WTC11 (cell line): ENCODE data around the gene GALNTL6. TPM values are rescaled to one million over a fixed set of nuclear protein-coding genes. Genes with fewer than 3 reads are reported as not detected.

Experiments used
- ATAC-seq: fragments of 200-7000 bp; cut with Tn5 transposase; 2 replicates; pipeline ENCODE4 v1.10.0; 2021; ENCODE audit warnings: mild to moderate bottlenecking, moderate library complexity
- CTCF ChIA-PET: fragments of 300-600 bp; sonication (Branson Sonifier 250); formaldehyde crosslinking; loops from one replicate; lab custom pipeline; 2021; ENCODE audit warnings: antibody characterized with exemption; lab: Charles Lee
- POLR2A ChIA-PET: fragments of 350-600 bp; sonication (Branson Sonifier 250); formaldehyde crosslinking; loops from one replicate; lab custom pipeline; 2021; ENCODE audit warnings: antibody characterized with exemption; lab: Charles Lee
- DNase-seq: peaks from one replicate; pipeline ENCODE4 v3.0.0; 2021; ENCODE audit warnings: low spot score
- H3K27ac Mint-ChIP-seq: 2 replicates; pipeline ENCODE4 v1.8.0; 2021; ENCODE audit warnings: mixed read lengths
- H3K27me3 Mint-ChIP-seq: 2 replicates; pipeline ENCODE4 v1.8.0; 2021; ENCODE audit warnings: low read depth, mild to moderate bottlenecking, moderate library complexity, mixed read lengths
- H3K36me3 Mint-ChIP-seq: 2 replicates; pipeline ENCODE4 v1.8.0; 2021; ENCODE audit warnings: mixed read lengths
- H3K4me1 Mint-ChIP-seq: 2 replicates; pipeline ENCODE4 v1.8.0; 2022; ENCODE audit warnings: mixed read lengths
- H3K4me3 Mint-ChIP-seq: 2 replicates; pipeline ENCODE4 v1.8.0; 2021; ENCODE audit warnings: mild to moderate bottlenecking, moderate library complexity, mixed read lengths
- H3K9me3 Mint-ChIP-seq: 2 replicates; pipeline ENCODE4 v1.8.0; 2021; ENCODE audit warnings: mixed read lengths
- CREB1 ChIP-seq: sonication (generic); formaldehyde crosslinking; IDR thresholded peaks from 2 replicates; pipeline ENCODE4 v1.8.0; 2023; ENCODE audit warnings: mild to moderate bottlenecking, missing genetic modification reagents
- ELF4 ChIP-seq: sonication (generic); formaldehyde crosslinking; IDR thresholded peaks from 2 replicates; pipeline ENCODE4 v1.8.1; 2022; ENCODE audit warnings: low read depth, mild to moderate bottlenecking, moderate library complexity, missing genetic modification reagents
- ETV6 ChIP-seq: sonication (generic); formaldehyde crosslinking; IDR thresholded peaks from 2 replicates; pipeline ENCODE4 v1.8.1; 2022; ENCODE audit warnings: mild to moderate bottlenecking, missing genetic modification reagents
- FOXJ3 ChIP-seq: sonication (generic); formaldehyde crosslinking; IDR thresholded peaks from 2 replicates; pipeline ENCODE4 v1.9.0; 2021; ENCODE audit warnings: missing genetic modification reagents, mild to moderate bottlenecking, borderline replicate concordance
- FOXK1 ChIP-seq: sonication (generic); formaldehyde crosslinking; IDR thresholded peaks from 2 replicates; pipeline ENCODE4 v1.8.0; 2022; ENCODE audit warnings: mild to moderate bottlenecking, moderate library complexity, missing genetic modification reagents
- FOXP1 ChIP-seq: sonication (generic); formaldehyde crosslinking; IDR thresholded peaks from 2 replicates; pipeline ENCODE4 v1.8.0; 2022; ENCODE audit warnings: missing genetic modification reagents, mild to moderate bottlenecking, moderate library complexity, borderline replicate concordance
- GTF2I ChIP-seq: fragments of 250-450 bp; sonication (Bioruptor Pico); conservative IDR thresholded peaks from 2 replicates; pipeline ENCODE4 v1.4.0; 2021; ENCODE audit warnings: mild to moderate bottlenecking
- JUN ChIP-seq: sonication (generic); formaldehyde crosslinking; IDR thresholded peaks from 2 replicates; pipeline ENCODE4 v1.8.0; 2023; ENCODE audit warnings: mild to moderate bottlenecking, missing genetic modification reagents
- NFATC4 ChIP-seq: fragments of 250-450 bp; sonication (Bioruptor Pico); IDR thresholded peaks from 2 replicates; pipeline ENCODE4 v1.9.0; 2021; ENCODE audit warnings: mild to moderate bottlenecking
- NFE2L1 ChIP-seq: sonication (generic); formaldehyde crosslinking; IDR thresholded peaks from 2 replicates; pipeline ENCODE4 v1.8.1; 2023; ENCODE audit warnings: missing genetic modification reagents
- NFYB ChIP-seq: sonication (generic); formaldehyde crosslinking; conservative IDR thresholded peaks from 2 replicates; pipeline ENCODE4 v1.8.0; 2022; ENCODE audit warnings: low read depth, missing genetic modification reagents
- PRRX2 ChIP-seq: fragments of 250-450 bp; sonication (Bioruptor Pico); IDR thresholded peaks from 2 replicates; pipeline ENCODE4 v1.8.0; 2021; ENCODE audit warnings: mild to moderate bottlenecking
- SP1 ChIP-seq: sonication (generic); formaldehyde crosslinking; conservative IDR thresholded peaks from 2 replicates; pipeline ENCODE4 v1.8.1; 2022; ENCODE audit warnings: missing genetic modification reagents
- TCF7 ChIP-seq: sonication (generic); formaldehyde crosslinking; IDR thresholded peaks from 2 replicates; pipeline ENCODE4 v1.8.0; 2022; ENCODE audit warnings: mild to moderate bottlenecking, low read depth, missing genetic modification reagents, moderate library complexity
- TEAD1 ChIP-seq: sonication (generic); formaldehyde crosslinking; IDR thresholded peaks from 2 replicates; pipeline ENCODE4 v1.8.0; 2022; ENCODE audit warnings: mild to moderate bottlenecking, missing genetic modification reagents
- ZNF396 ChIP-seq: fragments of 250-450 bp; sonication (Bioruptor Pico); IDR thresholded peaks from 2 replicates; pipeline ENCODE4 v1.8.0; 2021; ENCODE audit warnings: mild to moderate bottlenecking, moderate library complexity, borderline replicate concordance
- ZNF671 ChIP-seq: fragments of 250-450 bp; sonication (Bioruptor Pico); IDR thresholded peaks from 2 replicates; pipeline ENCODE4 v1.8.0; 2021; ENCODE audit warnings: mild to moderate bottlenecking
- total RNA-seq: library from RNA; stranded (reverse); gene quantifications from 3 replicates; pipeline ENCODE4 v1.2.3, GENCODE V29; 2021
- TF ChIP-seq, protein P1 (sequence below): sonication (generic); formaldehyde crosslinking; IDR thresholded peaks from 2 replicates; pipeline ENCODE4 v1.8.0; 2022; ENCODE audit warnings: mild to moderate bottlenecking, missing genetic modification reagents
- TF ChIP-seq, protein P2 (sequence below): fragments of 250-450 bp; sonication (Bioruptor Pico); IDR thresholded peaks from 2 replicates; pipeline ENCODE4 v2.1.2; 2022; ENCODE audit warnings: mild to moderate bottlenecking, moderate library complexity
- TF ChIP-seq, protein P3 (sequence below): sonication (generic); formaldehyde crosslinking; IDR thresholded peaks from 2 replicates; pipeline ENCODE4 v1.8.0; 2022; ENCODE audit warnings: mild to moderate bottlenecking, missing genetic modification reagents
- TF ChIP-seq, protein P4 (sequence below): sonication (generic); formaldehyde crosslinking; IDR thresholded peaks from 2 replicates; pipeline ENCODE4 v1.8.0; 2023; ENCODE audit warnings: mild to moderate bottlenecking, missing genetic modification reagents
- TF ChIP-seq, protein P5 (sequence below): fragments of 250-450 bp; sonication (Bioruptor Pico); conservative IDR thresholded peaks from 2 replicates; pipeline ENCODE4 v1.9.0; 2021; ENCODE audit warnings: mild to moderate bottlenecking
- TF ChIP-seq, protein P6 (sequence below): sonication (generic); formaldehyde crosslinking; IDR thresholded peaks from 2 replicates; pipeline ENCODE4 v1.8.1; 2023; ENCODE audit warnings: mild to moderate bottlenecking, missing genetic modification reagents, moderate library complexity
- TF ChIP-seq, protein P7 (sequence below): sonication (generic); formaldehyde crosslinking; IDR thresholded peaks from 2 replicates; pipeline ENCODE4 v1.8.1; 2023; ENCODE audit warnings: mild to moderate bottlenecking, moderate library complexity, missing genetic modification reagents

GALNTL6 gene
- total RNA-seq, 1 experiment from 2014 or later: 0.24 TPM

DNA sequence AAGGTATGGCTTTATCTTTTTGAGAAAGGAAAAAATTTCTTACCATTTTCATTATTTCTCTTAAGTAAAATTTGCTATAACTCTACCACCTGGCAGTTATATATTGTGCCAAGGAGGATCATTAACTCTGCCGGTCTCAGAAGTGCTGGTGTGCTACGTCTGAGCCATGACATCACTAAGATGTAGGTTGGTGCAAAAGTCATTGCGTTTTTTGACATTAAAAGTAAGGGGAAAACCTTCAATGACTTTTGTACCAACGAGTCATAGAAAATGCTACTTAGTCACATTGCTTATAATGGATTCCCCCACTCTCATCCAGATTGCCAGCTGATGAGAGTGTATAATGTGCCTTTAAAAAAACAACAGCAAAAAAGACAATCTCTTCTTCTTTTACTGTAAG lies 786.4 kb downstream of the GALNTL6 start:
- TF ChIP-seq TEAD1 (no peak), SP1 (CRISPR knock-in tag) (no peak), ZNF671 (CRISPR knock-in tag) (no peak), NFATC4 (CRISPR knock-in tag) (no peak), JUN (CRISPR knock-in tag) (no peak), NFYB (no peak), FOXP1 (no peak), CREB1 (CRISPR knock-in tag) (no peak), GTF2I (CRISPR knock-in tag) (no peak), ELF4 (no peak), FOXJ3 (no peak), ETV6 (CRISPR knock-in tag) (no peak), ZNF396 (no peak)
- TF ChIP-seq, protein P1, sequence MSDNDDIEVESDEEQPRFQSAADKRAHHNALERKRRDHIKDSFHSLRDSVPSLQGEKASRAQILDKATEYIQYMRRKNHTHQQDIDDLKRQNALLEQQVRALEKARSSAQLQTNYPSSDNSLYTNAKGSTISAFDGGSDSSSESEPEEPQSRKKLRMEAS (CRISPR knock-in tag): no peak
- TF ChIP-seq, protein P2, sequence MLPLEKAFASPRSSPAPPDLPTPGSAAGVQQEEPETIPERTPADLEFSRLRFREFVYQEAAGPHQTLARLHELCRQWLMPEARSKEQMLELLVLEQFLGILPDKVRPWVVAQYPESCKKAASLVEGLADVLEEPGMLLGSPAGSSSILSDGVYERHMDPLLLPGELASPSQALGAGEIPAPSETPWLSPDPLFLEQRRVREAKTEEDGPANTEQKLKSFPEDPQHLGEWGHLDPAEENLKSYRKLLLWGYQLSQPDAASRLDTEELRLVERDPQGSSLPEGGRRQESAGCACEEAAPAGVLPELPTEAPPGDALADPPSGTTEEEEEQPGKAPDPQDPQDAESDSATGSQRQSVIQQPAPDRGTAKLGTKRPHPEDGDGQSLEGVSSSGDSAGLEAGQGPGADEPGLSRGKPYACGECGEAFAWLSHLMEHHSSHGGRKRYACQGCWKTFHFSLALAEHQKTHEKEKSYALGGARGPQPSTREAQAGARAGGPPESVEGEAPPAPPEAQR (CRISPR knock-in tag): no peak
- TF ChIP-seq, protein P3, sequence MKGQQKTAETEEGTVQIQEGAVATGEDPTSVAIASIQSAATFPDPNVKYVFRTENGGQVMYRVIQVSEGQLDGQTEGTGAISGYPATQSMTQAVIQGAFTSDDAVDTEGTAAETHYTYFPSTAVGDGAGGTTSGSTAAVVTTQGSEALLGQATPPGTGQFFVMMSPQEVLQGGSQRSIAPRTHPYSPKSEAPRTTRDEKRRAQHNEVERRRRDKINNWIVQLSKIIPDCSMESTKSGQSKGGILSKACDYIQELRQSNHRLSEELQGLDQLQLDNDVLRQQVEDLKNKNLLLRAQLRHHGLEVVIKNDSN (CRISPR knock-in tag): no peak
- TF ChIP-seq, protein P4, sequence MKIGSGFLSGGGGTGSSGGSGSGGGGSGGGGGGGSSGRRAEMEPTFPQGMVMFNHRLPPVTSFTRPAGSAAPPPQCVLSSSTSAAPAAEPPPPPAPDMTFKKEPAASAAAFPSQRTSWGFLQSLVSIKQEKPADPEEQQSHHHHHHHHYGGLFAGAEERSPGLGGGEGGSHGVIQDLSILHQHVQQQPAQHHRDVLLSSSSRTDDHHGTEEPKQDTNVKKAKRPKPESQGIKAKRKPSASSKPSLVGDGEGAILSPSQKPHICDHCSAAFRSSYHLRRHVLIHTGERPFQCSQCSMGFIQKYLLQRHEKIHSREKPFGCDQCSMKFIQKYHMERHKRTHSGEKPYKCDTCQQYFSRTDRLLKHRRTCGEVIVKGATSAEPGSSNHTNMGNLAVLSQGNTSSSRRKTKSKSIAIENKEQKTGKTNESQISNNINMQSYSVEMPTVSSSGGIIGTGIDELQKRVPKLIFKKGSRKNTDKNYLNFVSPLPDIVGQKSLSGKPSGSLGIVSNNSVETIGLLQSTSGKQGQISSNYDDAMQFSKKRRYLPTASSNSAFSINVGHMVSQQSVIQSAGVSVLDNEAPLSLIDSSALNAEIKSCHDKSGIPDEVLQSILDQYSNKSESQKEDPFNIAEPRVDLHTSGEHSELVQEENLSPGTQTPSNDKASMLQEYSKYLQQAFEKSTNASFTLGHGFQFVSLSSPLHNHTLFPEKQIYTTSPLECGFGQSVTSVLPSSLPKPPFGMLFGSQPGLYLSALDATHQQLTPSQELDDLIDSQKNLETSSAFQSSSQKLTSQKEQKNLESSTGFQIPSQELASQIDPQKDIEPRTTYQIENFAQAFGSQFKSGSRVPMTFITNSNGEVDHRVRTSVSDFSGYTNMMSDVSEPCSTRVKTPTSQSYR (CRISPR knock-in tag): no peak
- TF ChIP-seq, protein P5, sequence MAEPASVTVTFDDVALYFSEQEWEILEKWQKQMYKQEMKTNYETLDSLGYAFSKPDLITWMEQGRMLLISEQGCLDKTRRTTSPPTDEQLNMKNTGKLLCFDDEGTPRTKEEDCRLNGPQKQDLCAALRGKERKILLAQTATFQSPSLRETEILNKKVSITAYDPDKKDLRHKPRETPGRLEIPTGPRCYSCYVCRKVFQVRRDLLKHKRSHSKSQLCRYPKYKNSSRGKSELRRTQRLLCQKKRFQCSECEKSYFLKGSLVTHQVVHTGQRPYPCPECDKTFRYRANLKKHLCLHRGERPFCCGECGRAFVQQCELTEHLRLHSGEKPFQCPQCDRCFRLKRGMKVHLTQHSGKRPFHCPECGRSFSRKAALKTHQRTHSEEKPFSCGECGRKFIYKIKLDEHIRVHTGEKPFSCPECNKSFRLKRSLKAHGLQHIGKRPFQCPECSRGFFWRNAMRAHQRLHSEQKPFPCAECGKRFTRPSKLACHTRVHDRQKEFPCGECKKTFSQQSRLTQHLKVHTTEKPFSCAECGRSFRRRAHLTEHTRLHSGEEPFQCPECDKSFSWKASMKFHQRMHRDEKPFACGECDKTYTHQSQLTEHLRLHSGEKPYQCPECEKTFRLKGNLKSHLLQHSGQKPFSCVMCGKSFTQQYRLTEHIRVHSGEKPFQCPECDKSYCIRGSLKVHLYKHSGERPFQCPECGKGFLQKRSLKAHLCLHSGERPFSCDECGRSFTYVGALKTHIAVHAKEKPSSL: no peak
- TF ChIP-seq, protein P6, sequence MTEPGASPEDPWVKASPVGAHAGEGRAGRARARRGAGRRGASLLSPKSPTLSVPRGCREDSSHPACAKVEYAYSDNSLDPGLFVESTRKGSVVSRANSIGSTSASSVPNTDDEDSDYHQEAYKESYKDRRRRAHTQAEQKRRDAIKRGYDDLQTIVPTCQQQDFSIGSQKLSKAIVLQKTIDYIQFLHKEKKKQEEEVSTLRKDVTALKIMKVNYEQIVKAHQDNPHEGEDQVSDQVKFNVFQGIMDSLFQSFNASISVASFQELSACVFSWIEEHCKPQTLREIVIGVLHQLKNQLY: no peak
- TF ChIP-seq, all 79 proteins: peak for 0
- no peak for ATAC-seq
- DNase-seq: no peak
- Mint-ChIP-seq H3K27ac (no peak overlapping the region), H3K27me3 (no peaks in the 10 kb centered on the region), H3K9me3 (no peaks in the 10 kb centered on the region), H3K4me1 (peaks cover 8% of the 10 kb centered on the region), H3K4me3 (no peak overlapping the region), H3K36me3 (no peaks in the 10 kb centered on the region)
- ChIA-PET CTCF (no interaction called here), POLR2A (no interaction called here)

DNA sequence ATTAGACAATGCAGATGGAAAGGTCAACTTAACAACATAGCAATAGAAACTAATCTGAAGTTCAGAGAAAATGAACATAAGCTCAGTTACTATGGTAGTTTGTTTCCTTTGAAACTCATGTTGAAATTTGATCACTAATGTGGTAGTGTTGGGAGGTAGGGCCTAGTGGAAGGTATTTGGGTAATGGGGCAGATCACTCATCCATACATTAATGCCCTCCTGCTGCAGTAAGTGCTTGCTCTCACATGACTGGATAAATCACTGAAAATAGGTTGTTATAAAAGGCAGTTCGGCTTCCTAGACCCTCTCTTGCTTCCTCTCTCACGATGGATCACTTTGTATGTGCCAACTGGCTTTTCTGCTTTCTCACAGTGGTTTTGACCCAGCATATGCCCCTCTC lies 788.0 kb downstream of the GALNTL6 start:
- H3K27me3 Mint-ChIP-seq: no peaks in the 10 kb centered on the region
- DNase-seq (no peak), ATAC-seq (peak; percentile 84)
- H3K4me1 Mint-ChIP-seq: peaks cover 8% of the 10 kb centered on the region
- POLR2A ChIA-PET: no interaction called here
- CTCF ChIA-PET: no interaction called here
- H3K27ac Mint-ChIP-seq: no peak overlapping the region
- H3K36me3 Mint-ChIP-seq: no peaks in the 10 kb centered on the region
- no peak overlapping the region for H3K4me3 Mint-ChIP-seq
- no peaks in the 10 kb centered on the region for H3K9me3 Mint-ChIP-seq
- no peak for TF ChIP-seq FOXK1 (CRISPR knock-in tag)
- no peak for TF ChIP-seq PRRX2
- no peak for TF ChIP-seq NFYB
- TF ChIP-seq ZNF671 (CRISPR knock-in tag): no peak
- TF ChIP-seq, protein P7, sequence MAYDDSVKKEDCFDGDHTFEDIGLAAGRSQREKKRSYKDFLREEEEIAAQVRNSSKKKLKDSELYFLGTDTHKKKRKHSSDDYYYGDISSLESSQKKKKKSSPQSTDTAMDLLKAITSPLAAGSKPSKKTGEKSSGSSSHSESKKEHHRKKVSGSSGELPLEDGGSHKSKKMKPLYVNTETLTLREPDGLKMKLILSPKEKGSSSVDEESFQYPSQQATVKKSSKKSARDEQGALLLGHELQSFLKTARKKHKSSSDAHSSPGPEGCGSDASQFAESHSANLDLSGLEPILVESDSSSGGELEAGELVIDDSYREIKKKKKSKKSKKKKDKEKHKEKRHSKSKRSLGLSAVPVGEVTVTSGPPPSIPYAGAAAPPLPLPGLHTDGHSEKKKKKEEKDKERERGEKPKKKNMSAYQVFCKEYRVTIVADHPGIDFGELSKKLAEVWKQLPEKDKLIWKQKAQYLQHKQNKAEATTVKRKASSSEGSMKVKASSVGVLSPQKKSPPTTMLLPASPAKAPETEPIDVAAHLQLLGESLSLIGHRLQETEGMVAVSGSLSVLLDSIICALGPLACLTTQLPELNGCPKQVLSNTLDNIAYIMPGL: no peak
- TF ChIP-seq TCF7 (CRISPR knock-in tag): no peak
- no peak for TF ChIP-seq NFE2L1 (CRISPR knock-in tag)
